Heart right ventricle (tissue), 16 donors: ENCODE data around the gene ARL10. TPM values are rescaled to one million over a fixed set of nuclear protein-coding genes. Genes with fewer than 3 reads are reported as not detected.

Source experiments
- ATAC-seq, 8 donors: fragments of 200-7000 bp; cut with Tn5 transposase; one replicate each; pipeline ENCODE4 v1.9.1; 2020; ENCODE audit warnings: mild to moderate bottlenecking in 8 of 8, moderate library complexity in 8 of 8, moderate number of reproducible peaks in 1 of 8
- DNase-seq, 2 donors: peaks; one replicate each; pipeline ENCODE4 v3.0.0-alpha.2; 2020
- H3K27ac ChIP-seq, 10 donors: fragments of 200-600 bp; sonication (generic) in 2 of 10; one replicate each; pipeline versions ENCODE4 v1.5.0 to v1.8.0; 2020 to 2022; ENCODE audit warnings: mild to moderate bottlenecking in 3 of 10
- H3K27me3 ChIP-seq, 7 donors: fragments of 200-600 bp; one replicate each; pipeline ENCODE4 v1.8.0; 2021 to 2022; ENCODE audit warnings: mild to moderate bottlenecking in 2 of 7
- H3K36me3 ChIP-seq, 9 donors: fragments of 200-600 bp; sonication (generic) in 1 of 9; one replicate each; pipeline versions ENCODE4 v1.5.0 to v1.8.0; 2020 to 2022; ENCODE audit warnings: mild to moderate bottlenecking in 2 of 9
- H3K4me1 ChIP-seq, 9 donors: fragments of 200-600 bp; sonication (generic) in 1 of 9; one replicate each; pipeline versions ENCODE4 v1.5.0 to v1.8.0; 2020 to 2022; ENCODE audit warnings: mild to moderate bottlenecking in 4 of 9
- H3K4me3 ChIP-seq, 10 donors: fragments of 200-600 bp; sonication (generic) in 2 of 10; one replicate each; pipeline versions ENCODE4 v1.5.0 to v1.8.0; 2020 to 2022; ENCODE audit warnings: mild to moderate bottlenecking in 7 of 10, moderate library complexity in 2 of 10
- H3K9me3 ChIP-seq, 11 donors: fragments of 200-600 bp in 10 of 11; sonication (generic) in 2 of 11; one replicate each; pipeline versions ENCODE4 v1.5.0 to v1.8.0; 2013 to 2022; ENCODE audit warnings: mild to moderate bottlenecking in 2 of 11, control low read depth in 1 of 11, moderate library complexity in 1 of 11
- WGBS, 2 donors: extraction: QIAGEN DNeasy Blood & Tissue Kit; methylation state at CpG; one replicate each; pipeline ENCODE4 v1.1.7; 2013; ENCODE audit warnings: inconsistent platforms in 1 of 2; 5-methylcytosine and 5-hydroxymethylcytosine counted together
- intact Hi-C, 10 donors: fragments of 100-400 bp; cut with DNase I; formaldehyde crosslinking; loops; one replicate each; pipeline versions ENCODE4 v1.11.1 to v1.14.2; 2022
- polyA plus RNA-seq, 2 donors: library from polyadenylated mRNA; stranded (reverse); fragments of 200-250 nt; gene quantifications; one replicate each; pipeline ENCODE4 v1.2.3, GENCODE V29; 2013
- total RNA-seq, 10 donors: library from RNA; stranded (reverse); fragmentation: NEBNext Ultra II Directional in 3 of 10; extraction: Animal tissue kit (Norgen Biotek cat#: 25700) in 3 of 10; gene quantifications; one replicate each; pipeline versions ENCODE4 v1.2.1 to v1.2.4, GENCODE V29; 2021 to 2023
- TF ChIP-seq, protein P1 (sequence below), 9 donors: fragments of 200-600 bp; sonication (generic) in 2 of 9; IDR thresholded peaks; one replicate each; pipeline versions ENCODE4 v1.5.0 to v1.8.0; 2021 to 2022; ENCODE audit warnings: antibody characterized with exemption in 9 of 9, mild to moderate bottlenecking in 5 of 9, moderate library complexity in 1 of 9
- donor health status: Arrhythmogenic right ventricular cardiomyopathy.
- donor health status: ischemic (EF 13 %, LVEDD 7.1; RV severe dilation, severe dysfunction).
- donor health status: healthy with polysubstance abuse.
- donor health status: DM: no; HTN: yes; CAD: no.
- donor health status: DM: no; HTN: no; CAD: no.
- donor health status: ischemic (EF 25% LVEDD 6.9; RV normal size, moderate dysfunction).
- donor health status: ischemic (EF 25% LVEDD 5.7; RV mildly dilated, moderate dysfunction).
- donor health status: healthy.
- donor health status: DM: yes; HTN: yes; CAD: no.
- donor health status: Ischemic cardiomyopathy.
- donor health status: ischemic (EF 35%, LVEDD 5.7; RV mildly dilated, moderate dysfunction).
- donor health status: nonischemic (EF 11% LVEDD 7.7; RV severe dilation, severe dysfunction).
- donor health status: DM: yes; HTN: yes; CAD: no.
- donor health status: PGD.
- donor health status: ischemic (EF 29% LVEDD 5.4; RV normal size, mild dysfunction).
- donor health status: nonischemic (EF 23%, LVEDD 6.1; RV moderate dilation, normal function).

The ARL10 gene
- total and polyA plus RNA-seq, 12 donors = 1.5 to 12.3 (median 6.7) TPM

DNA sequence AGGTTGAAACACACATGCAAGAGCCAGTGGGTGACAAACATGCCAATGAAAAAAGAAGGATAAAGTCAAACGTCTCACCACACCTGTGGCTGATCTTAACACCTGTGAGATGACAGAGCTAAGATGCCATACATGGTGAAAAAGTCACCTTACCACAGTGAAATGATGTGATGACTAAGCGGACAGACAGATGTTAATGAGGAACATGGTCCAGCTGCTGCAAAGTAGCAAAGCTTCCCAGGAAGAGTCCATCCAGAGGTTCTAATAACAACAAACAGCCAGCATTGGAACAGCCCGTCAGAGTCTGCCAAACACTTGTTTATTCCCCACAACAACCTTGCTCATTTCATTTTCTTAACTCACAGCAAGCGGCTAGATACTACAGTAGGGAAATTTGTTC lies 5.6 kb upstream of the ARL10 start:
- no peaks in the 10 kb centered on the region for H3K9me3 ChIP-seq
- intact Hi-C loops = loop anchor here in 2 of 10 donors (2.0 to 5.0 kb wide), 4 partner anchors 29 to 88 kb away; partner anchors contain the start of genes CLTB (in 1 of the 2), FAF2 (in 1 of the 2), HIGD2A (in 1 of the 2) and NOP16 (in 1 of the 2)
- peaks cover 0 to 3% (median 0%) of the 10 kb centered on the region in 7 donors for H3K27me3 ChIP-seq
- no peak for ATAC-seq
- no peak for DNase-seq
- peaks cover 0 to 25% (median 21%) of the 10 kb centered on the region in 9 donors for H3K4me1 ChIP-seq
- peaks cover 0 to 51% (median 12%) of the 10 kb centered on the region in 9 donors for H3K36me3 ChIP-seq
- H3K27ac ChIP-seq = no peak overlapping the region
- TF ChIP-seq, protein P1, sequence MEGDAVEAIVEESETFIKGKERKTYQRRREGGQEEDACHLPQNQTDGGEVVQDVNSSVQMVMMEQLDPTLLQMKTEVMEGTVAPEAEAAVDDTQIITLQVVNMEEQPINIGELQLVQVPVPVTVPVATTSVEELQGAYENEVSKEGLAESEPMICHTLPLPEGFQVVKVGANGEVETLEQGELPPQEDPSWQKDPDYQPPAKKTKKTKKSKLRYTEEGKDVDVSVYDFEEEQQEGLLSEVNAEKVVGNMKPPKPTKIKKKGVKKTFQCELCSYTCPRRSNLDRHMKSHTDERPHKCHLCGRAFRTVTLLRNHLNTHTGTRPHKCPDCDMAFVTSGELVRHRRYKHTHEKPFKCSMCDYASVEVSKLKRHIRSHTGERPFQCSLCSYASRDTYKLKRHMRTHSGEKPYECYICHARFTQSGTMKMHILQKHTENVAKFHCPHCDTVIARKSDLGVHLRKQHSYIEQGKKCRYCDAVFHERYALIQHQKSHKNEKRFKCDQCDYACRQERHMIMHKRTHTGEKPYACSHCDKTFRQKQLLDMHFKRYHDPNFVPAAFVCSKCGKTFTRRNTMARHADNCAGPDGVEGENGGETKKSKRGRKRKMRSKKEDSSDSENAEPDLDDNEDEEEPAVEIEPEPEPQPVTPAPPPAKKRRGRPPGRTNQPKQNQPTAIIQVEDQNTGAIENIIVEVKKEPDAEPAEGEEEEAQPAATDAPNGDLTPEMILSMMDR (IDR thresholded peaks at IDR 0.05) = no peak
- no peak overlapping the region for H3K4me3 ChIP-seq
- WGBS, 2 donors = 71 to 74% methylated on average over 4 of the region's 4 CpGs

DNA sequence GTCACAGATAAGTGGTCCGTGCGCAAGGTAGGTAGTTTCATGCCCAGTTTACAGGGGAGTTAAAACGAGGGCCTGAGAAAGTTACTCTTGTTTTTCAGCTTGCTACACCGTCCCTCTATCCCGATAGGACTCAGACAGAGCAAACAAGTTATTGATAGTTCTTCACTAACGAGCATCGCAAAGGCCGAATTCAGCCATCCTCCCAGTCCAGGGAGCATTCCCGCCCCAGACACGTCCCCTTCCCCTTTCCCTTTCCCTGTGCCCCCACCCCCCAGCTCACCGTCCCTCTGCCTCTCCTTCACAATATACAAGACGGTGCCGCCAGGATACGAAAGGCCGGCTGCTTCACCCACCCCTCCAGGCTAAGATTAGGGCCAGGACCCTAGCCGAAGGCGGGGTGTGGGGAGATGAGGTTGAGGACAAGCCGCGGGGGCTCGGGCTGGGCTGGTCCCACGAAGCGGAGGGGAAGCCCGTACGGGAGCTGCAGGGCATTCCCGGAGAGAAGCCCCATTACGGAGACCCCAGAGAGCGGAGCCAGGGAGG lies 4.3 kb upstream of the ARL10 start:
- peak in 1 of 2 donors; percentile 28 for DNase-seq
- H3K27ac ChIP-seq = peak overlapping the region in 9 of 10 donors; percentile 60 to 94 (median 86)
- peaks cover 0 to 15% (median 0%) of the 10 kb centered on the region in 7 donors for H3K27me3 ChIP-seq
- H3K36me3 ChIP-seq = peaks cover 0 to 38% (median 3%) of the 10 kb centered on the region in 9 donors
- no peaks in the 10 kb centered on the region for H3K9me3 ChIP-seq
- H3K4me1 ChIP-seq = peaks cover 0 to 32% (median 24%) of the 10 kb centered on the region in 9 donors
- TF ChIP-seq, protein P1 (IDR thresholded peaks at IDR 0.05) = no peak
- intact Hi-C loops = loop anchor here in 2 of 10 donors (2.0 to 5.0 kb wide), 4 partner anchors 28 to 86 kb away; partner anchors contain the start of genes CLTB (in 1 of the 2), FAF2 (in 1 of the 2), HIGD2A (in 1 of the 2) and NOP16 (in 1 of the 2)
- WGBS, 2 donors = 2% methylated on average over 27 of the region's 27 CpGs
- H3K4me3 ChIP-seq = peak overlapping the region; percentile 58 to 100 (median 95)
- peak in 7 of 8 donors; percentile 3 to 42 (median 21) for ATAC-seq

DNA sequence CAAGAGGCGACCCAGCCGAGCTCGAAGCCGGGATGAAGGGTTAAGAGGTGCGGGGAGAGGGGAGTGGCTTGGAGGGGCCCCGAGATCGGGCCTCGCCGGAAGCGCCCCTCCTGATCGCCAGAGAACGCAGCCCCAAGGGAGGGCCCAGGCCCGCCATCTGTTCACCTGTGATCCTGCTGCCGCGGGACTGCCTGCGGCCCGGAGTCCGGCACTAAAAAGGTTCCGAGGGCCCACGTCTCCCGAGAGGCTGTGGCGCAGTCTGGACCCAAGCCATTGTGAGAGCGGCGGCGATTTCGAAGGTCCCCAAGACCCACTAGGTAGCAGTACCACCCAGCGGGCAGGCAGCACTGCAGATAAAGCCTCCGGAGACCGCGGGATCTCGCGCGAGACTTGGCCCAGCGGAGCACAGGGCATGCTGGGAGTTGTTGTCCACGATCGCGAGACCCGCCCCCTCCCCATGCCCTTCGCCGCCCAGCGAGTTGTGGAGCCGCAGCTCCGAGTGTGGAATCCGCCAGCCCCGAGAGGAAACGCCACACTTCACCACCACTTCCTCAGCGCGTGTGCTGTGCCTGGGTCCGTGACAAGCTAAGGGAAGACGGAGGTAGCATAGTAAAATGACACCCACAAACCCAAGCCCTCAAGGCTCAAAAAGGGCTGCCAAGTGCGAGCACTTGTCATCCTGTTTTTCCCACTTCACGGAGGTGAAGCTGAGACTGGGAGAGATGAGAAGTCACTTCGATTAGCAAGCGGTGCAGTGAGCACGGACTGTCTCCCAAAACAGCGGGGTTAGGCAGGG lies 3.7 kb upstream of the ARL10 start, which contains the start of gene KIAA1191:
TSS of gene KIAA1191 (minus strand) at position 328 of the 796 bp plus-strand sequence. CDS start 2,256 bp downstream, outside the sequence.
- Histone ChIP-seq H3K4me1 (peaks cover 0 to 39% (median 28%) of the 10 kb centered on the region in 9 donors), H3K27ac (peak within 1 kb of the TSS in 9 of 10 donors; percentile 60 to 94 (median 86)), H3K4me3 (peak within 1 kb of the TSS; percentile 58 to 100 (median 95)), H3K9me3 (no peaks in the 10 kb centered on the region), H3K36me3 (peaks cover 0 to 31% (median 3%) of the 10 kb centered on the region in 9 donors), H3K27me3 (peaks cover 0 to 21% (median 0%) of the 10 kb centered on the region in 7 donors)
- TF ChIP-seq, protein P1 (IDR thresholded peaks at IDR 0.05) = peak in 6 of 9 donors; percentile 8 to 58 (median 40)
- WGBS, 2 donors = 1% methylated on average over 56 of the region's 56 CpGs
- intact Hi-C loops = loop anchor here in 2 of 10 donors (2.0 to 5.0 kb wide), 4 partner anchors 27 to 86 kb away; partner anchors contain the start of genes CLTB (in 1 of the 2), FAF2 (in 1 of the 2), HIGD2A (in 1 of the 2) and NOP16 (in 1 of the 2)
- DNase-seq = peak; percentile 96 to 97
- ATAC-seq = peak; percentile 94 to 98 (median 98)

DNA sequence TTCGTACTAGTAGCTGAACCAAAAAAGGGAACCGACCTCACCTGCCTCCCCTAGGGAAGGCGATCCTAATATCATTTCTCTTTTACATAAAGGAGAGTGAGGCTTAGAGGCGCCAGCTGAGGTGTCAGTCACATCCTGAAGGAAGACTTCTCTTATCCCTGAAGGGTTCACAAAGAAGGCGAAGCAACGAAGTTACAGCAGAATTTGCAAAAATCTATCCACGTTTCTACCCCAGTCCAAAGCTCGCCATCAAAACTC lies 3.1 kb upstream of the ARL10 start:
- Histone ChIP-seq H3K36me3 (peaks cover 0 to 27% (median 3%) of the 10 kb centered on the region in 9 donors), H3K4me3 (peak overlapping the region; percentile 58 to 100 (median 95)), H3K27ac (peak overlapping the region in 9 of 10 donors; percentile 60 to 94 (median 86)), H3K27me3 (peaks cover 0 to 21% (median 0%) of the 10 kb centered on the region in 7 donors), H3K9me3 (no peaks in the 10 kb centered on the region), H3K4me1 (peaks cover 0 to 39% (median 28%) of the 10 kb centered on the region in 9 donors)
- WGBS, 2 donors = 73 to 74% methylated on average over 8 of the region's 8 CpGs
- ATAC-seq (no peak), DNase-seq (no peak)
- intact Hi-C loops = loop anchor here in 2 of 10 donors (5.0 kb wide), 3 partner anchors 40 to 85 kb away; partner anchors contain the start of genes CLTB (in 1 of the 2) and FAF2 (in 1 of the 2)
- TF ChIP-seq, protein P1 (IDR thresholded peaks at IDR 0.05) = no peak
